Activated T-helper 1 cell treated with anti-CD3 and anti-CD28 coated beads, Interleukin-12 subunit alpha, Interleukin-12 subunit beta, Interleukin-2, Interleukin-4 antibody, amounts not matched to agents 30 ng/mL and 10 ng/mL and 1 ng/mL, durations not matched to agents 14 hours and 24 hours and 36 hours (primary cell): Measurements from ENCODE around the gene KLRF1. TPM values are rescaled to one million over a fixed set of nuclear protein-coding genes. Genes with fewer than 3 reads are reported as not detected.

Experiments
- DNase-seq: peaks from one replicate; pipeline ENCODE4 v3.0.0; 2021; ENCODE audit warnings: low spot score
- H3K27ac Mint-ChIP-seq: one replicate; pipeline ENCODE4 v1.8.0; 2021; ENCODE audit warnings: mild to moderate bottlenecking, mixed read lengths
- H3K27me3 Mint-ChIP-seq: one replicate; pipeline ENCODE4 v1.8.0; 2022; ENCODE audit warnings: mild to moderate bottlenecking, moderate library complexity, mixed read lengths; ENCODE audit not compliant: insufficient read depth
- H3K36me3 Mint-ChIP-seq: one replicate; pipeline ENCODE4 v1.8.0; 2021; ENCODE audit warnings: low read depth, mixed read lengths
- H3K4me1 Mint-ChIP-seq: one replicate; pipeline ENCODE4 v1.8.0; 2021; ENCODE audit warnings: low read depth, mixed read lengths
- H3K4me3 Mint-ChIP-seq: one replicate; pipeline ENCODE4 v1.8.0; 2021; ENCODE audit warnings: mild to moderate bottlenecking, moderate library complexity, mixed read lengths
- H3K9me3 Mint-ChIP-seq: one replicate; pipeline ENCODE4 v1.8.0; 2021; ENCODE audit warnings: mixed read lengths
- intact Hi-C: fragments of 100-400 bp; cut with micrococcal nuclease; formaldehyde crosslinking; loops from one replicate; pipeline ENCODE4 v1.15.1; 2024
- total RNA-seq: library from RNA; stranded (reverse); gene quantifications from 2 replicates; pipeline ENCODE4 v1.2.3, GENCODE V29; 2022

Gene KLRF1, protein sequence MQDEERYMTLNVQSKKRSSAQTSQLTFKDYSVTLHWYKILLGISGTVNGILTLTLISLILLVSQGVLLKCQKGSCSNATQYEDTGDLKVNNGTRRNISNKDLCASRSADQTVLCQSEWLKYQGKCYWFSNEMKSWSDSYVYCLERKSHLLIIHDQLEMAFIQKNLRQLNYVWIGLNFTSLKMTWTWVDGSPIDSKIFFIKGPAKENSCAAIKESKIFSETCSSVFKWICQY
- total RNA-seq: not detected in 2 replicates

- no peaks in the 10 kb centered on the region for H3K36me3 Mint-ChIP-seq
- DNase-seq: no peak
- H3K4me1 Mint-ChIP-seq: no peaks in the 10 kb centered on the region
- H3K4me3 Mint-ChIP-seq: no peak within 1 kb of the TSS
- H3K27me3 Mint-ChIP-seq: peaks cover 37% of the 10 kb centered on the region
- intact Hi-C loops: no loop called here
- H3K27ac Mint-ChIP-seq: no peak within 1 kb of the TSS
- peaks cover 4% of the 10 kb centered on the region for H3K9me3 Mint-ChIP-seq
Measured at GRCh38 chr12:9827209-9827888, at the start of gene KLRF1. Gene KLRF1 (plus strand): TSS chr12:9827481. CDS start chr12:9827545, 64 bp downstream.

GRCh38 chr12:9779209-9779608, 48.1 kb upstream of the KLRF1 start:
- Mint-ChIP-seq H3K36me3 (peaks cover 5% of the 10 kb centered on the region), H3K27me3 (no peaks in the 10 kb centered on the region), H3K27ac (no peak overlapping the region), H3K4me1 (peaks cover 48% of the 10 kb centered on the region), H3K9me3 (no peaks in the 10 kb centered on the region), H3K4me3 (no peak overlapping the region)
- no peak for DNase-seq
- intact Hi-C loops: no loop called here

GRCh38 chr12:9781360-9781759, 45.9 kb upstream of the KLRF1 start:
- Mint-ChIP-seq H3K36me3 (peaks cover 5% of the 10 kb centered on the region), H3K9me3 (no peaks in the 10 kb centered on the region), H3K4me1 (peaks cover 27% of the 10 kb centered on the region), H3K27ac (no peak overlapping the region), H3K4me3 (no peak overlapping the region), H3K27me3 (no peaks in the 10 kb centered on the region)
- no peak for DNase-seq
- intact Hi-C loops: no loop called here

DNA sequence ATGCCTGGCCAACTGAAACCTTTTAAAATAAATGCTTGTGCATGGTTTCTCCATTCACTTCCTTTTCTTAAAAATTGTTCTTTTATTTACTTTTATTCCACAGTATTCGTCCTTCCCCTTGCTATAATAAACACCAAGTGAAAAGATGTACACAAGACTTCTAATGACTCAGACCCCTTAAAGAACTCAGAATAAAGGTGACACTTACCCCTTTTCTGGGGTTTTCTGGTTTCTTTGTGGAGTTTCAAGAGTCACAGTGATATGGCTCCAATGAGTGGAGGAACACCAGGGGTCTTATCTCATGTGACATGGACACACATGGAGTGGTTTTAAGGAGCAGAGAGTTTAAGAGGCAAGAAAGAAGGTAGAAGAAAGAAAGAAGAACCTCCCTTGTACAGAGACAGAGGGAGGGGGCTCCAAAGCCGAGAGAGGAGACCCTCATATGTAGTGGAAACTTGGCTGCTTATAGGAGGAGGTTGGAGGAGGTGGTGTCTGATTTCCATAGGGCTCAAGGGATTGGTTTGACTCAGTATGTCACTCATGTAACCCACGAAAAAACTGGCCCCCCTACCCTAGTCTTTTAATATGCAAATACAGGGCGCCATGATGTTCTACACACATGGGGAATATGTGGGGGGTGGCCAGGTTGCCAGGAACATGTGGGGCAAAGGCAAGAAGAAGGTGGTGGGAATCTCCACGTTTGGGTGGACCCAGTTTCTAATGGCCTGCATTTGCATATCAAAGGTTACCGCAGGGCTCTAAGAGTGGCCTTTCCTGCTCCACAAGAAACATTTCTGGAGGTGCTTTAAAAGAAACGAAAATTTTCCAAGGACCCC, 44.5 kb upstream of the KLRF1 start:
- H3K4me1 Mint-ChIP-seq: peaks cover 16% of the 10 kb centered on the region
- no peak for DNase-seq
- intact Hi-C loops: no loop called here
- no peaks in the 10 kb centered on the region for H3K27me3 Mint-ChIP-seq
- H3K36me3 Mint-ChIP-seq: peaks cover 7% of the 10 kb centered on the region
- H3K9me3 Mint-ChIP-seq: no peaks in the 10 kb centered on the region
- H3K27ac Mint-ChIP-seq: no peak overlapping the region
- H3K4me3 Mint-ChIP-seq: no peak overlapping the region

- no peaks in the 10 kb centered on the region for H3K27me3 Mint-ChIP-seq
Measured at GRCh38 chr12:9784326-9784725, 43.0 kb upstream of the KLRF1 start.

DNA sequence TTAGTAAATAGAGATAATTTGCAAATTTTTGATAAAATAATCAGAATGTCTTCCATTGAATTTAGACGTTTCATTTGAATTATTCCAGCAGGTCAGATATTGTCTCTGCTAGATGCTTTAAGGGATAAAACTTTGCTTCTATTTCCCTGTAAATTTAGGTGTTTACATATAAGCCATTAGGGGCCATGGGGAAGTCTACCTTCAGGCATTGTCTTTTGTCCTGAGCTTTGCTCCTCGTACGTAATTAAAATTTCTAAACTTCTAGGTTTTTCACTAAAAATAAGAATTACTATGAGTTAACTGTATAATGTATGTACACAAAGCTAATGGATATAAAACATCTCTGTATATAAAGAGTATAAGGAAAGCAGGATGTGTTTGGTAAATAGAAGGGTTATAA, 42.5 kb upstream of the KLRF1 start:
- Mint-ChIP-seq H3K27ac (no peak overlapping the region), H3K9me3 (peaks cover 6% of the 10 kb centered on the region), H3K4me1 (peaks cover 7% of the 10 kb centered on the region), H3K36me3 (peaks cover 4% of the 10 kb centered on the region), H3K4me3 (no peak overlapping the region), H3K27me3 (no peaks in the 10 kb centered on the region)
- DNase-seq: no peak
- intact Hi-C loops: no loop called here

More at GRCh38 chr12:9784326-9784725, 43.0 kb upstream of the KLRF1 start:
- Mint-ChIP-seq H3K27ac (no peak overlapping the region), H3K9me3 (peaks cover 3% of the 10 kb centered on the region), H3K4me1 (peaks cover 11% of the 10 kb centered on the region), H3K4me3 (no peak overlapping the region), H3K36me3 (peaks cover 5% of the 10 kb centered on the region)
- intact Hi-C loops: no loop called here
- no peak for DNase-seq

DNA sequence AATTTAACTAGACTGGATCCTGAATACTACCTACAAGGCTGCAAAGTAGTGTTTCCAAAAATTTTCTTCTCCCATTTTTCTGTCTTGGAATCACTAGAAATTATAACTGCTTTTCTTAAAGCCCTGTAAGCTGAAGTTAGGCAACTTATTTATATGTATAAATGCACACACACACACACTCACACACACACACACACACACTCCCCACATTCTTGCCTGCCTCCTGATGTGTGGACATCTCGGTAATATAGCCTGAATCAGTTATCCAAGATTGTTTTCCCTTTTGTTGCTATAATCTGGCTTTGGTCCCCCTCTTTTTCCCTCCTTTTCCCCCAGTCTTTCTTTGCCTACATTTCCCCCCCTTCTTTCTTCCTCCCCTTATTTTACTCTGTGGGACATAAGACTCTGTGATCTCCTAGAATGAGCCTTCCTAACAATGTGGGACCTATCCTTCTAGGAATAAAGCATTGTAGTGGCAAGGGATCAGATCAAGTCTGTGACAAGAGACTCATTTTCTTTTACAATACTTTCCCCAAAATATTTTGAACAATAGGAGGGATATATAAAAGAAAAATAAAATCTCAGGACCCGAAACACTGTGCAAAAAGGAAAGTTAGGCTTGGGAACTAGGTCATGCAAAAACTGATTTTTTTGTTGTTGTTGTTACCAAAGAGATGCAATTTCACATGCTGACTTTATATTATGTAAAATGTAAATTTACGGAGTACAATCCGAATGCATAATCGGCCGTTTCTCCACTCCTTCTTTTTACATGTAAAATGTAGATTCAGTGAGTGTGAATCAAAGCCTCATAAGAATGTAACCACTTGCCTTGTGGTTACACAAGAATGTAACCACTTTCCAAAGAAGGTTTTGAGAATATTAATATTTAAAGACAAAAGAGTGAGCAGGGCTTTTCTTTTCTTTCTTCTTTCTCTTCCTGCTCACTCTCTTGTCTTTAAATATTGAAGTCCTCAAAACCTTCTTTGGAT, 40.3 kb upstream of the KLRF1 start:
- no peak overlapping the region for H3K4me3 Mint-ChIP-seq
- intact Hi-C loops: loop anchor here (1.0 kb wide), 1 partner anchor 12 kb away; no protein-coding TSS in a partner anchor
- H3K4me1 Mint-ChIP-seq: peaks cover 16% of the 10 kb centered on the region
- peaks cover 11% of the 10 kb centered on the region for H3K9me3 Mint-ChIP-seq
- no peak overlapping the region for H3K27ac Mint-ChIP-seq
- no peaks in the 10 kb centered on the region for H3K27me3 Mint-ChIP-seq
- no peak for DNase-seq
- peaks cover 7% of the 10 kb centered on the region for H3K36me3 Mint-ChIP-seq

- intact Hi-C loops: loop anchor here (5.0 kb wide), 2 partner anchors 510 to 910 kb away; no protein-coding TSS in a partner anchor
- peaks cover 11% of the 10 kb centered on the region for H3K9me3 Mint-ChIP-seq
- H3K27ac Mint-ChIP-seq: peak overlapping the region; percentile 86
- peak overlapping the region; percentile 8 for H3K4me3 Mint-ChIP-seq
- DNase-seq: no peak
- no peaks in the 10 kb centered on the region for H3K27me3 Mint-ChIP-seq
- peaks cover 4% of the 10 kb centered on the region for H3K36me3 Mint-ChIP-seq
- peaks cover 67% of the 10 kb centered on the region for H3K4me1 Mint-ChIP-seq
Measured at GRCh38 chr12:9792185-9792900, 34.9 kb upstream of the KLRF1 start.

DNA sequence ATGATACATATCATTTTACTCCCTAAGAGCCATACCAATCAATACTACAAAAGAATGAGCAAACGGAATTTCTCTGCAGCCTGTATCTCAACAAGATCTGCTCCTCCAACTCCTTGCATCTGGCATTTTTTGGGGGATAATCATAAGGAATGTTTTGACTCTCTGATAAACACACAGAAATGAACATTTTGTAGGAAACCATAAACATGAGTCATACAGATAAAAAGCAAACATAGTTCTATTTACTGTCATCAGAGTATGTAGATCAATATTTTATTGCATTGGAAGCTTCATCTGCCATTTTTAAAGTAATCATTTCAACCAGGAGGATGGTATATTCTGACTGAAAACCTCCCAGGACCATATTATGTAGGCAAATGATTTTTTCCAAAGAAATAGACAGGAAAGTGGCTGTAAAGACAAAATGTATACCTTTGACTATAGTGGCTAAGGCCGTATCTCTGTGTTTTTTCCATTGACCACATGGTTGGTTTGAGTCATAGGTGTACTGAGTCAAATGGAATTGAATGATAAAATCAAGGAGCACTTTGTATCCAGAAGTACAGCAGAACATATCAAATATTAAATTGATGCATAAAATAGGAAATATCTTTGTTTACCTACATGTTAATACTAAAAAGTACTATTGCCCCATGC, 34.2 kb upstream of the KLRF1 start:
- peak overlapping the region; percentile 86 for H3K27ac Mint-ChIP-seq
- peaks cover 2% of the 10 kb centered on the region for H3K36me3 Mint-ChIP-seq
- H3K9me3 Mint-ChIP-seq: peaks cover 11% of the 10 kb centered on the region
- H3K4me3 Mint-ChIP-seq: peak overlapping the region; percentile 71
- peaks cover 70% of the 10 kb centered on the region for H3K4me1 Mint-ChIP-seq
- no peaks in the 10 kb centered on the region for H3K27me3 Mint-ChIP-seq
- DNase-seq: no peak
- intact Hi-C loops: loop anchor here (1.0 to 5.0 kb wide), 4 partner anchors 18 to 909 kb away; partner anchors contain the start of gene CLEC2D

GRCh38 chr12:9793779-9794395, 33.4 kb upstream of the KLRF1 start:
- no peak for DNase-seq
- H3K27me3 Mint-ChIP-seq: no peaks in the 10 kb centered on the region
- peak overlapping the region; percentile 86 for H3K27ac Mint-ChIP-seq
- H3K36me3 Mint-ChIP-seq: peaks cover 2% of the 10 kb centered on the region
- intact Hi-C loops: loop anchor here (1.0 to 5.0 kb wide), 7 partner anchors 19 to 908 kb away; partner anchors contain the start of gene CLEC2D
- peak overlapping the region; percentile 71 for H3K4me3 Mint-ChIP-seq
- peaks cover 11% of the 10 kb centered on the region for H3K9me3 Mint-ChIP-seq
- peaks cover 74% of the 10 kb centered on the region for H3K4me1 Mint-ChIP-seq
